A549 (cell line): Measurements from ENCODE around the gene KDM1B.

Experiments used
- CEBPB ChIP-seq, 2 experiments: fragments of >200 bp in 1 of 2; sonication (Bioruptor Twin) in 1 of 2; formaldehyde crosslinking in 1 of 2; IDR thresholded peaks; 2 replicates each; pipeline ENCODE4 v1.6.1; 2012 to 2016
- CTCF ChIP-seq: fragments of >200 bp; sonication (Bioruptor Twin); formaldehyde crosslinking; IDR thresholded peaks from 3 replicates; pipeline ENCODE4 v1.5.1; 2016
- POLR2A ChIP-seq: IDR thresholded peaks from 2 replicates; pipeline ENCODE4 v1.6.1; 2012; ENCODE audit warnings: mild to moderate bottlenecking, low read length
- ZFP36 ChIP-seq: fragments of 450-650 bp; IDR thresholded peaks from 2 replicates; pipeline ENCODE4 v1.6.1; 2014; ENCODE audit warnings: borderline replicate concordance; ENCODE audit not compliant: partially characterized antibody

- TF ChIP-seq POLR2A (no peak), CTCF (no peak), ZFP36 (no peak), CEBPB (IDR thresholded peaks at IDR 0.05) (no peak)
Observed at GRCh38 chr6:18245642-18246041, 90.4 kb downstream of the KDM1B start.
